ENCODE results near the gene ADNP.

DNA sequence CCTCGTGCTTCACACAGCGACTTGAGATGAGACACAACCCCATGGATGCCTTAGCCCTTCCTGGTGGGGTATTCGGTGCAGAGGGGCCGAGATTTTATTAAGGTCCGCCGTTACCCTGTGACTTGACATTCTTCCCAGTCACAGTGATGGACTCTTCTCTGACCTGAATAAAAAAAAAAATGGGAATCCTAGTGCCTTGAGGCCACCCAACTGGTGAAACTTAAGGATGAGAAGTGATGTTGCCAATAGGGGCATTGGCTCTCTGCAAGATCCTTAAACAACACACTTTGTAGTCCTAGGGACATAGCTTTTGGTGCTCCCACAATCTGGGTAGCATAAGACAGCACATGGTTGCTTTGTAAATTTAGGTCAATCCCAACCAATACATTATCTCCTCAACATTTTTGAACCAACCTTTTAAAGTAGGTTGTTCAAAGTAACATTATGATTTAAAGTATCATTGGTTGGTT is 814 bp upstream of the ADNP start:
- TF ChIP-seq, protein P1, sequence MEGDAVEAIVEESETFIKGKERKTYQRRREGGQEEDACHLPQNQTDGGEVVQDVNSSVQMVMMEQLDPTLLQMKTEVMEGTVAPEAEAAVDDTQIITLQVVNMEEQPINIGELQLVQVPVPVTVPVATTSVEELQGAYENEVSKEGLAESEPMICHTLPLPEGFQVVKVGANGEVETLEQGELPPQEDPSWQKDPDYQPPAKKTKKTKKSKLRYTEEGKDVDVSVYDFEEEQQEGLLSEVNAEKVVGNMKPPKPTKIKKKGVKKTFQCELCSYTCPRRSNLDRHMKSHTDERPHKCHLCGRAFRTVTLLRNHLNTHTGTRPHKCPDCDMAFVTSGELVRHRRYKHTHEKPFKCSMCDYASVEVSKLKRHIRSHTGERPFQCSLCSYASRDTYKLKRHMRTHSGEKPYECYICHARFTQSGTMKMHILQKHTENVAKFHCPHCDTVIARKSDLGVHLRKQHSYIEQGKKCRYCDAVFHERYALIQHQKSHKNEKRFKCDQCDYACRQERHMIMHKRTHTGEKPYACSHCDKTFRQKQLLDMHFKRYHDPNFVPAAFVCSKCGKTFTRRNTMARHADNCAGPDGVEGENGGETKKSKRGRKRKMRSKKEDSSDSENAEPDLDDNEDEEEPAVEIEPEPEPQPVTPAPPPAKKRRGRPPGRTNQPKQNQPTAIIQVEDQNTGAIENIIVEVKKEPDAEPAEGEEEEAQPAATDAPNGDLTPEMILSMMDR (IDR thresholded peaks at IDR 0.05) = no peak
- no peak for TF ChIP-seq EZH2 (IDR thresholded peaks at IDR 0.05)
- TF ChIP-seq EZH2phosphoT487 (IDR thresholded peaks at IDR 0.05) = no peak
